HTERT RPE-1 (cell line): ENCODE results near the gene TRPM6.

Source experiments
- in situ Hi-C: fragments of 300-500 bp; cut with MboI; formaldehyde crosslinking; loops from 4 replicates; pipeline ENCODE4 v1.14.3; 2020; ENCODE audit warnings: low sequenced_read_pairs

Gene TRPM6

DNA sequence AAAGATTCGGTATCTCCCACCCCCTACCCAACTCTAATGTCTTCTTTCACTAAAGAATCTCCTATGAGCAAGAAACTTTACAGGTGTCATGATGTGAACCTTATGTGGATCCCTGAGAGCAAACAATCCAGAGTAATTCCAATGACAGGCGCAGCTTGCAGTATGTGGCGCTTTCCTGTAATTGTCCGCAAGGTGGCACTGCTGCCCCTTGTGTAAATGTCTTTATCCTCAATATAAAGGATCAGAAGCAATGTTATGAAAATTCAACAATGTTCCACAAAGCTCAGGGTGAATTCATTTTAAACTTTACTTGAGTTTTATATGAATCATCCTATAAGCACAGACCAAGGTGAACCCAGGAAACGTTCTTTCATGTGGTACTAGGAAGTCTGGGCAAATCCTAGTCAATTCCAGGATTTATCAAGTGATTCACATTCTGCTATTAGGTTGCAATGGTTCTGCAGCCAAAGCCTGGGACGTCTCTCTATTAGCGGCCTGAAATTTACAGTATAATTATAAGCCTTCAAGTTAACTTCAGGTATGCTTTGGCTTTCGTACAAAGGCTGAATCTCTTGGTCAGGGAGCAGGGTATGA lies 113.7 kb downstream of the TRPM6 start:
- in situ Hi-C loops: no loop called here

DNA sequence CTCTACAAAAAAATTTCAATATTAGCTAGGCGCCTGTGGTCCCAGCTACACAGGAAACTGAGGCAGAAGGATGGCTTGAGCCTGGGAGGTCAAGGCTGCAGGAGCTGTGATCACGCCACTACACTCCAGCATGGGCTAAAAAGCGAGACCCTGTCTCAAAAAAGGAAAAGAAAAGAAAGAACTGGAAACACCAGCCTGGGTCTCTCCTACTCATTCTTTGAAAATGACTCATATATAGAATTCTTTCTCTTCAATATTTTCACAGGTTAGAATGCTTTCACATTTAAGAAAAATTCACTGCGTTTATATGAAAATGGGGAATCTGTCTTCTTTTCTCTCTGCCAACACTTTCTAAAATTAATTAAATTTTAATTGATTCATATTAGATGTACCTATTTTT lies 115.6 kb downstream of the TRPM6 start:
- in situ Hi-C loops: no loop called here

DNA sequence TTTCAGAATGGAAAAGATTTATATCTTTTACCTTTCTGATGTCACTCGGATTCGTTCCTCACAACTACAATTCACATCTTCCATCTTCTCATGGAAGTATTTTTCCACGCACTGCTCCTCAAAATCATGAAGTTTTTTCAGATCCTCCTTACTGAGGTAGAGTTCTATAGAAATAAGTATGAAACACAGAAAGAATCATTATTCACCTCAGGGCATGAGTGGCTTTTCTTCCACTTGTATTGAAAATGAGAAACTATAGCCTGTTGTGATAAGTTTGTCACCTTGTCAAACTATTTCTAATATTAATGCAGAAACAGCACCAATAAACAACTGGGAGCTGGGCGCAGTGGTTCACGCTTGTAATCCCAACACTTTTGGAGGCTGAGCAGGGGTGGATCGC lies 116.0 kb downstream of the TRPM6 start:
- in situ Hi-C loops: no loop called here

DNA sequence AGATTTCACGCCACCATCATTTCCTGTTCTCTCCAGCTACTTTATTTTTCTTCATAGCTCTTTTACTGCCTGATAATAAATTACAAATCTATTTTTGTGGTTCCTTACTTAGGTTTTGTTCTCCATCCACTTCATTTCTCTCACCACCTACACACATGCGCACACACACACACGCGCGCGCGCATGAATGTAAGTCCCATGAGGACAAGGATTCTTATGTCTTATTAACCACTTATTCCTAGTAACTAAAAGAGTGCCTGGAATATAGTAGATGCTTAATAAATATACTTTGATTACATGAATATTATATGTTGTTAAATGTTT lies 116.5 kb downstream of the TRPM6 start:
- in situ Hi-C loops: no loop called here

- in situ Hi-C loops: no loop called here
These were observed 117.0 kb downstream of the TRPM6 start for GRCh38 chr9:74770508-74771261.

- in situ Hi-C loops: no loop called here
These were observed 122.2 kb downstream of the TRPM6 start for GRCh38 chr9:74765481-74765971.

DNA sequence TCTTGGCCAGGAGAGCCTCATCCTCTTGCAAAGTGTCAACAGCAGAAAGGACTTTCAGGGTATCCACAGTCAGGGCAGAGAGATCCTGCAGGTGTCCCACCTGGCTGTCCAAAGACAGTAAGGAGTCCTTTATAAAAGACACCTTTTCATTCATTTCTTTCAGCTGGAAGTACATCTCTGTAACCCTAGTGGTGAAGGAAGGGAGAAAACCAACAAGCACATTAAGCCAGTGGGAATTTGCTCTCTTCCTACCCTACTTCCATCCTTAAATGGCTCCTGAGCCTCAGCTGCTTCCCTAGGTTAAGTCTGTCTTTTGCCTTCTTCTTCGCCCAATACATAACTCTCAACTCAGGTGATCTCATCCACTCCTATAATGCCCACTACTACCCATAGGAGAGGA lies 124.8 kb downstream of the TRPM6 start:
- in situ Hi-C loops: no loop called here

DNA sequence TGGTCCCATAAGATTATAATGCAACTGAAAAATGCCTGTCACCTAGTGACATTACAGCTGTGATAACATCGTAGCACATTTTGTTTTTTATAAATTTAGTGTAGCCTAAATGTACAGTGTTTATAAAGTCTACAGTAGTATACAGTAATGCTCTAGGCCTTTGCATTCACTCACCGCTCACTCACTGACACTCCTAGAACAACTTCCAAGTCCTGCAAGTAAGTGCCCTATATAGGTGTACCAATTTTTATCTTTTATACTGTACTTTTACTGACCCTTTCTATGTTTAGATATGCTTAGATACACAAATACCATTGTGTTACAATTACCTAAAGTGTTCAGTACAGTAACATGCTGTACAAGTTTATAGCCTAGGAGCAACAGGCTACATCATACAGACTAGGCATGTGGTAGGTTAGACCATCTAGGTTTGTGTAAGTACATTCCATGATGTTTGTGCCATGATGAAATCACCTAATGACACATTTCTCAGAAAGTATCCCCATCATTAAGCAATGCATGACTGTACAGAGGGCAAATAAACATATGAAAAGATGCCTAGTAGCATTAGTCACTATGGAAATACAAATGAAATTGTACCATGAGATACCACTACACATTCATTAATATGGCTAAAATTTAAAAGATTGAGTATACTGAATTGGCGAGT lies 127.6 kb downstream of the TRPM6 start:
- in situ Hi-C loops: no loop called here

DNA sequence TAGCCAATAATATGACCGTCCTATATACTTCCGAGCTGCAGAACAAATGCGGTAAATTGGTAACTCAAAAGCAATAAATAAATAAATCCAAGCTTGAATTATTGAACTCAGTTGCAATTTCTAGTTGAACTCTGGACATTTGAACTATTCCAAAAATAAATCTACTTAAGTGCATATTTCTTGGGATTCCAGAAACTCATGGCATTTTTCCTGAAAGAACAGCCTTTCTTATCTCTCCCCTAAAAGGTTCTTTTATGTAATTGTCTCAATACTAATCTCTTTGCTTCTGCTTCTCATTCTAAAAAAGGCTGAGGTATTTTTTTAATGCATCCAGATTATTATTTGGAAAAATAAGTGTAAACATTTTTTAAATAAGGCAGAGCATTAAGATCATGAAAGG lies 131.7 kb downstream of the TRPM6 start:
- in situ Hi-C loops: no loop called here

- in situ Hi-C loops: no loop called here
These were observed 132.4 kb downstream of the TRPM6 start for GRCh38 chr9:74755355-74755754.

DNA sequence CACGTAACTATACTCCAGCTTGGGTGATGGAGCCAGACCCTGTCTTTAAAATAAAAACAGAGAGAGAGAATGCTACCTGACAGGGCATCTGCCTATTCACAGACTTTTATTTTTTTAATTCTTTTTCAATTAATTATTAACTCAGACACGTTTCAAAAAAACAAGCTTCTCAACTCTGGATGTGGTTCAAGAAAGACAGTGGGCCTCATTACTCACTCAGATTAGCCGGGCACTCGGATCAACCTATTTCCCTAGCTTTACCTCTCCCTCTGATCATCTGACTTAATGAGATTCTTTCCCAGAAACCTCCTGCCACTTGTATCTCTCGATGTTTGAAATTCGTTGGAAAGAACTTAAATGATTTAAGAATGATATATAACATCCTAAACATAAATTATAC lies 134.1 kb downstream of the TRPM6 start:
- in situ Hi-C loops: no loop called here

DNA sequence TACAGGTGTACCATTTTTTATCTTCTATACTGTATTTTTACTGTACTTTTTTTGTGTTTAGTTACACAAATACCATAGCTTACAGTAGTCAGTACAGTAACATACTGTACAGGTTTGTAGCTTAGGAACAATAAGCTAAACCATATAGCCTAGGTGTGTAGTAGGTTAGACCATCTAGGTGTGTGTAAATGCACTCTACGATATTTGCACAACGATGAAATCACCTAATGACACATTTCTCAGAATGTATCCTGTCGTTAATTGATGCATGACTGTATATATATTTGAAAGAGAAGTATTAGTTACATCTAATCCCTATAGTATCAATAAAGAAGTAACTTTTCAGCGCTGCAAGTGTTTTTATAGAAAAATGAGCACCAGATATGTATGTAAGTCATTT lies 138.8 kb downstream of the TRPM6 start:
- in situ Hi-C loops: no loop called here

DNA sequence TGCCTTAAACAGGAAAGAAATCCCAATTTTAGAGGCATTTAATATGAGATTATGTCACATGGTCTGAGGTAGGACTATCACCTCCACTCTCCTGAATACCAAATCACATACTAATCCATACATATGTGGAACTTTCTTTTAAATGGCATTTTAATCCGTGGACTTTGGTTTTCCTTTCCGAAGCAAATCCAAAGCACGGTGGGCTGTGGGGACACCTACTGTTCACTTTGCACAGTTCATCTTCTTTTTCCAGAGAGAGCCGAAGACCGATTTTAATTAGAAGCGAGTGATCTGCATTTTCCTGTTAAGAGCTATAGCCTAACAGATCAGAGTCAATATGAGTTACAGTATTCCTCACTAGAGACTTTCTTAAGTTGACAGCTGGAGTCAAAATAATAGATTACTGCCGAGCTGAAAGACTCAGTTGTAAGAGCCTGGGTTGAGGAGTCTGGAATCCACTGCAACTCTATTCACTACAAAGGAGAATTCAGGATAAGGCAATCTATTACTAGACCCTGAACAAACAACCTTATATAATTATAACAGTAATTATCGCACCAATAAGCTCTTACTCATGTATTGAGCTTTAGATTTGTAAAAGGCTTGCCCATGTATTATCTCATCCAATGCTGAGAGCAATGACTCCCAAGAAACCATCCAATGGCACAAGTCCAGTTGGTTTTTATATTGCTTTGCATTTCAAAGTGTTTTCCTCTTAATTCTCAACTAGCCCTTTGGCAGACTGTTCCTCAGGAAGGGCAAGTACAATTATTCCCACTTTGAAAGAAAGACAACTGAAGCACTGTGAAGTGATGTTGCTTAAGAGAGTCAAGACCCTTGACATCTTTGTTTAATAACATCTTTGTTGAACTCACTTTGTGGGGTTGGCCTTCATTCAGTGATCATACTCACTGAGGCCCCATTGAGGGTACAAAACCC lies 144.7 kb downstream of the TRPM6 start:
- in situ Hi-C loops: no loop called here

DNA sequence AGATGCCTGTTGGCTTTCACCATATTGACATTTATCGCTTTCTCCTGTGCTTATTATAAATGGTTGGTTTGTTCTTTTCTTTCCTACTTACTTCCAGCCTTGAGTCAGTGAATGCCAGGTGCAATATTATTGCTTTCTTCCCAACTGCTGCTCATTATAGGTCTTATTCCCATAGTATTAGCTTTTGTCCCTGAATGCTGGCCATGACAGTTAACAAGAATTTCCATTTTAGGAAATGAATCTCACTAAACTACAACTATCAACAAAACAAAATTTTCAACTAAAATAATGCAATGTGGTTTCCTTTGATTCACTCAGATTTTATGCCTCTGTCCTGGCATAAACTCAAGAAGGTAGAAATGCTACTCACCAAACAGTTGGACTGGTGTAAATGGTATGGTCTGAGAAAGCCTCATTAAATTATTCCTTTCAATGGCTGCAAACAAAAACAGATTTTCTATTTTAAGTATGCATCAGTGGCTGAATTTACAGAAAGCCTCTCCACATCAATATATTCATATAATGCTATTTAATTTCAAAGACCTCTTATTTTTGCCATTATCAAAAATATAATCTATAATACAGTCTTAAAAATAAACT lies 145.4 kb downstream of the TRPM6 start:
- in situ Hi-C loops: no loop called here

GRCh38 chr9:74736646-74737045 lies 151.1 kb downstream of the TRPM6 start:
- in situ Hi-C loops: no loop called here

- in situ Hi-C loops: no loop called here
These were observed 152.0 kb downstream of the TRPM6 start for GRCh38 chr9:74735761-74736160.

GRCh38 chr9:74729136-74729695 lies 158.5 kb downstream of the TRPM6 start:
- in situ Hi-C loops: no loop called here

GRCh38 chr9:74728176-74728575 lies 159.5 kb downstream of the TRPM6 start:
- in situ Hi-C loops: no loop called here

DNA sequence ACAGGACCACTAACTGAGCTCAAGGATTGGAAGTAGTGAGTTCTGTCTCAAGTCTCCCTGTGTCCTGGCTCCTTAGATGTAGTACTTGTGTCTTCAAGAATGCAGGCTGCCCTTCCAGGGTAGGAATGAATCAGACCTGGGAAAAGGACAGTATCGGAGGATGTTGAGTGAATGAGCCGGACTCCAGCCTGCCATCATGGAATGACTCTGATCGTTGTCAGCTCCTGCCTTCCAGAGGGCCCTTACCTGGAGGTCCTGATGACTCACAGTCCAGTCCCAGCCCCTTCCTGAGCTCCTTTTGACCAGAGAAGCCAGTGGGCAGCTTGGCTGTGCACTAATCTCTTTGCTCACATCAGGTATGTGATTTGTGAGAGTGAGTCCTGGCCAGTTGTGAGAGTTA lies 161.1 kb downstream of the TRPM6 start:
- in situ Hi-C loops: no loop called here

GRCh38 chr9:74724317-74724716 lies 163.4 kb downstream of the TRPM6 start:
- in situ Hi-C loops: no loop called here
